Measurements from ENCODE around the gene ISG20.

Gene ISG20

GRCh38 chr15:88638626-88639372 is at the start of gene ISG20:
Gene ISG20, plus strand, starts transcription at chr15:88639016. Its CDS starts 351 bp downstream, at chr15:88639367.
- DNase-seq (ENCODE audit: low read depth in 3 of 3), result peak; percentile 86 to 97 (median 91)

GRCh38 chr15:88590759-88591158 is 48.1 kb upstream of the ISG20 start:
- DNase-seq (ENCODE audit: low read depth in 3 of 3), result no peak

- no peak for DNase-seq (ENCODE audit: low read depth in 3 of 3)
These were observed 47.4 kb upstream of the ISG20 start for GRCh38 chr15:88591384-88591783.

- DNase-seq (ENCODE audit: low read depth in 3 of 3), result no peak
These were observed 34.9 kb upstream of the ISG20 start for GRCh38 chr15:88603885-88604284.

GRCh38 chr15:88604381-88605188 is 34.2 kb upstream of the ISG20 start:
- DNase-seq (ENCODE audit: low read depth in 3 of 3), result no peak

GRCh38 chr15:88605189-88606069 is 33.4 kb upstream of the ISG20 start:
- no peak for DNase-seq (ENCODE audit: low read depth in 3 of 3)

GRCh38 chr15:88606070-88606794 is 32.6 kb upstream of the ISG20 start:
- no peak for DNase-seq (ENCODE audit: low read depth in 3 of 3)

GRCh38 chr15:88607951-88608350 is 30.9 kb upstream of the ISG20 start:
- no peak for DNase-seq (ENCODE audit: low read depth in 3 of 3)

GRCh38 chr15:88608607-88609181 is 30.1 kb upstream of the ISG20 start:
- DNase-seq (ENCODE audit: low read depth in 3 of 3), result no peak

GRCh38 chr15:88609344-88610090 is 29.3 kb upstream of the ISG20 start:
- DNase-seq (ENCODE audit: low read depth in 3 of 3), result no peak

GRCh38 chr15:88610701-88611231 is 28.1 kb upstream of the ISG20 start:
- DNase-seq (ENCODE audit: low read depth in 3 of 3), result no peak

- DNase-seq (ENCODE audit: low read depth in 3 of 3), result no peak
These were observed 26.5 kb upstream of the ISG20 start for GRCh38 chr15:88612186-88612796.

- no peak for DNase-seq (ENCODE audit: low read depth in 3 of 3)
These were observed 25.5 kb upstream of the ISG20 start for GRCh38 chr15:88613074-88613944.

GRCh38 chr15:88615303-88616107 is 23.3 kb upstream of the ISG20 start:
- no peak for DNase-seq (ENCODE audit: low read depth in 3 of 3)

- no peak for DNase-seq (ENCODE audit: low read depth in 3 of 3)
These were observed 22.6 kb upstream of the ISG20 start for GRCh38 chr15:88616240-88616639.

- no peak for DNase-seq (ENCODE audit: low read depth in 3 of 3)
These were observed 21.6 kb upstream of the ISG20 start for GRCh38 chr15:88617031-88617722.

GRCh38 chr15:88617790-88618189 is 21.0 kb upstream of the ISG20 start:
- DNase-seq (ENCODE audit: low read depth in 3 of 3), result no peak
